Smooth muscle cell of bladder (primary cell): Measurements from ENCODE around the gene HSPA1A. TPM values are rescaled to one million over a fixed set of nuclear protein-coding genes. Genes with fewer than 3 reads are reported as not detected.

Experiments used
- total RNA-seq: library from RNA; depleted of rRNA; stranded (reverse); fragments of >200 nt; gene quantifications from 2 replicates; pipeline ENCODE4 v1.2.3, GENCODE V29; 2014

Gene HSPA1A
- 63.6 and 87.8 TPM in 2 replicates for total RNA-seq

GRCh38 chr6:31815025-31815838 lies at the start of gene HSPA1A, which contains the start of gene HSPA1L:
Gene HSPA1A (plus strand): TSS chr6:31815543. CDS start chr6:31815757, 214 bp downstream.
Gene HSPA1L (minus strand): TSS chr6:31815283. CDS start chr6:31811972, 3,311 bp downstream.

GRCh38 chr6:31776989-31777666 lies 38.2 kb upstream of the HSPA1A start, which contains the start of gene VWA7:
Gene VWA7 (minus strand): TSS chr6:31777328. CDS start chr6:31776779, 549 bp downstream.

GRCh38 chr6:31795616-31796298 lies 19.6 kb upstream of the HSPA1A start, which contains the start of gene VARS1:
Gene VARS1 (minus strand): TSS chr6:31795752. CDS start chr6:31795217, 535 bp downstream.

GRCh38 chr6:31806470-31807272 lies 8.7 kb upstream of the HSPA1A start, which contains the start of gene LSM2:
Gene LSM2 (minus strand): TSS chr6:31806966. CDS start chr6:31806757, 209 bp downstream.

GRCh38 chr6:31827286-31828079 lies 12.1 kb downstream of the HSPA1A start, which contains the start of gene HSPA1B:
Gene HSPA1B (plus strand): TSS chr6:31827738. CDS start chr6:31827951, 213 bp downstream.

GRCh38 chr6:31862344-31863235 lies 47.2 kb downstream of the HSPA1A start, which contains the start of gene NEU1:
Gene NEU1 (minus strand): TSS chr6:31862821. CDS start chr6:31862776, 45 bp downstream.

Other genes with a start within 250 kb of the HSPA1A start
- not detected in 2 replicates for gene LTA, start 243.3 kb upstream of the HSPA1A start, total RNA-seq
- not detected in 2 replicates for gene TNF, start 240.0 kb upstream of the HSPA1A start, total RNA-seq
- gene LTB, start 233.1 kb upstream of the HSPA1A start, total RNA-seq: not detected in 2 replicates
- gene LST1, start 229.3 kb upstream of the HSPA1A start, total RNA-seq: not detected in 2 replicates
- not detected in 2 replicates for gene NCR3, start 222.5 kb upstream of the HSPA1A start, total RNA-seq
- not detected in 2 replicates for gene AIF1, start 200.3 kb upstream of the HSPA1A start, total RNA-seq
- 18.6 and 21.4 TPM in 2 replicates for gene PRRC2A, start 194.8 kb upstream of the HSPA1A start, total RNA-seq
- 64.6 and 88.0 TPM in 2 replicates for gene BAG6, start 162.9 kb upstream of the HSPA1A start, total RNA-seq
- gene APOM, start 159.6 kb upstream of the HSPA1A start, total RNA-seq: 1.3 and 2.8 TPM in 2 replicates
- gene C6orf47, start 154.8 kb upstream of the HSPA1A start, total RNA-seq: 17.9 and 23.8 TPM in 2 replicates
- gene GPANK1, start 150.5 kb upstream of the HSPA1A start, total RNA-seq: 13.4 and 14.3 TPM in 2 replicates
- 97.7 and 99.1 TPM in 2 replicates for gene CSNK2B, start 149.5 kb upstream of the HSPA1A start, total RNA-seq
- gene LY6G5B, start 145.6 kb upstream of the HSPA1A start, total RNA-seq: 2.1 and 2.6 TPM in 2 replicates
- 0.09 and 0.43 TPM in 2 replicates for gene LY6G5C, start 134.5 kb upstream of the HSPA1A start, total RNA-seq
- gene ABHD16A, start 112.2 kb upstream of the HSPA1A start, total RNA-seq: 65.4 and 70.2 TPM in 2 replicates
- gene LY6G6F, start 108.7 kb upstream of the HSPA1A start, total RNA-seq: not detected in 2 replicates
- gene LY6G6D, start 100.2 kb upstream of the HSPA1A start, total RNA-seq: not detected in 2 replicates
- gene LY6G6C, start 93.8 kb upstream of the HSPA1A start, total RNA-seq: not detected in 2 replicates
- not detected in 2 replicates for gene MPIG6B, start 92.2 kb upstream of the HSPA1A start, total RNA-seq
- gene DDAH2, start 86.2 kb upstream of the HSPA1A start, total RNA-seq: 74.1 and 102 TPM in 2 replicates
- 529 and 547 TPM in 2 replicates for gene CLIC1, start 79.0 kb upstream of the HSPA1A start, total RNA-seq
- 3.2 and 3.3 TPM in 2 replicates for gene MSH5, start 75.5 kb upstream of the HSPA1A start, total RNA-seq
- 0.28 TPM in 2 replicates for gene SAPCD1, start 52.9 kb upstream of the HSPA1A start, total RNA-seq
- 0.14 and 0.28 TPM in 2 replicates for gene VWA7, start 38.2 kb upstream of the HSPA1A start, total RNA-seq
- gene VARS1, start 19.8 kb upstream of the HSPA1A start, total RNA-seq: 36.0 and 38.7 TPM in 2 replicates
- gene LSM2, start 8.6 kb upstream of the HSPA1A start, total RNA-seq: 22.3 and 27.3 TPM in 2 replicates
- gene HSPA1L, start 260 bp upstream of the HSPA1A start, total RNA-seq: 1.7 and 1.9 TPM in 2 replicates
- gene HSPA1B, start 12.2 kb downstream of the HSPA1A start, total RNA-seq: 113 and 131 TPM in 2 replicates
- 88.7 and 119 TPM in 2 replicates for gene NEU1, start 47.3 kb downstream of the HSPA1A start, total RNA-seq
- not detected in 2 replicates for gene SLC44A4, start 63.5 kb downstream of the HSPA1A start, total RNA-seq
- gene EHMT2, start 82.2 kb downstream of the HSPA1A start, total RNA-seq: 48.6 and 68.9 TPM in 2 replicates
- gene ZBTB12, start 86.5 kb downstream of the HSPA1A start, total RNA-seq: 3.8 and 7.2 TPM in 2 replicates
- 5.4 and 8.4 TPM in 2 replicates for gene C2, start 112.2 kb downstream of the HSPA1A start, total RNA-seq
- gene CFB, start 130.6 kb downstream of the HSPA1A start, total RNA-seq: 46.1 and 61.2 TPM in 2 replicates
- 87.3 and 111 TPM in 2 replicates for gene NELFE, start 143.4 kb downstream of the HSPA1A start, total RNA-seq
- gene SKIC2, start 143.6 kb downstream of the HSPA1A start, total RNA-seq: 54.3 and 84.7 TPM in 2 replicates
- gene DXO, start 156.6 kb downstream of the HSPA1A start, total RNA-seq: 11.4 and 12.5 TPM in 2 replicates
- 7.3 and 11.3 TPM in 2 replicates for gene C4A, start 166.5 kb downstream of the HSPA1A start, total RNA-seq
- gene C4B, start 199.3 kb downstream of the HSPA1A start, total RNA-seq: 5.5 and 9.3 TPM in 2 replicates
- gene CYP21A2, start 222.9 kb downstream of the HSPA1A start, total RNA-seq: not detected in 2 replicates